ENCODE measurements around the gene PEX14. TPM values are rescaled to one million over a fixed set of nuclear protein-coding genes. Genes with fewer than 3 reads are reported as not detected.

PEX14 gene
- total RNA-seq, 4 donors from 2014 or later = 10.0 to 20.2 (median 12.6) TPM

GRCh38 chr1:10669570-10669969 lies 194.8 kb downstream of the PEX14 start:
- TF ChIP-seq, protein P1, sequence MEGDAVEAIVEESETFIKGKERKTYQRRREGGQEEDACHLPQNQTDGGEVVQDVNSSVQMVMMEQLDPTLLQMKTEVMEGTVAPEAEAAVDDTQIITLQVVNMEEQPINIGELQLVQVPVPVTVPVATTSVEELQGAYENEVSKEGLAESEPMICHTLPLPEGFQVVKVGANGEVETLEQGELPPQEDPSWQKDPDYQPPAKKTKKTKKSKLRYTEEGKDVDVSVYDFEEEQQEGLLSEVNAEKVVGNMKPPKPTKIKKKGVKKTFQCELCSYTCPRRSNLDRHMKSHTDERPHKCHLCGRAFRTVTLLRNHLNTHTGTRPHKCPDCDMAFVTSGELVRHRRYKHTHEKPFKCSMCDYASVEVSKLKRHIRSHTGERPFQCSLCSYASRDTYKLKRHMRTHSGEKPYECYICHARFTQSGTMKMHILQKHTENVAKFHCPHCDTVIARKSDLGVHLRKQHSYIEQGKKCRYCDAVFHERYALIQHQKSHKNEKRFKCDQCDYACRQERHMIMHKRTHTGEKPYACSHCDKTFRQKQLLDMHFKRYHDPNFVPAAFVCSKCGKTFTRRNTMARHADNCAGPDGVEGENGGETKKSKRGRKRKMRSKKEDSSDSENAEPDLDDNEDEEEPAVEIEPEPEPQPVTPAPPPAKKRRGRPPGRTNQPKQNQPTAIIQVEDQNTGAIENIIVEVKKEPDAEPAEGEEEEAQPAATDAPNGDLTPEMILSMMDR (IDR thresholded peaks at IDR 0.05; ENCODE audit: low read depth) = no peak

- TF ChIP-seq, protein P1 (IDR thresholded peaks at IDR 0.05; ENCODE audit: low read depth) = no peak
These were observed 195.4 kb downstream of the PEX14 start for GRCh38 chr1:10670190-10670589.

- TF ChIP-seq, protein P1 (IDR thresholded peaks at IDR 0.05; ENCODE audit: low read depth) = no peak
These were observed 196.3 kb downstream of the PEX14 start for GRCh38 chr1:10671090-10671489.

- TF ChIP-seq, protein P1 (IDR thresholded peaks at IDR 0.05; ENCODE audit: low read depth) = no peak
These were observed 197.0 kb downstream of the PEX14 start for GRCh38 chr1:10671622-10672342.

- TF ChIP-seq, protein P1 (IDR thresholded peaks at IDR 0.05; ENCODE audit: low read depth) = no peak
These were observed 197.7 kb downstream of the PEX14 start for GRCh38 chr1:10672343-10673050.

DNA sequence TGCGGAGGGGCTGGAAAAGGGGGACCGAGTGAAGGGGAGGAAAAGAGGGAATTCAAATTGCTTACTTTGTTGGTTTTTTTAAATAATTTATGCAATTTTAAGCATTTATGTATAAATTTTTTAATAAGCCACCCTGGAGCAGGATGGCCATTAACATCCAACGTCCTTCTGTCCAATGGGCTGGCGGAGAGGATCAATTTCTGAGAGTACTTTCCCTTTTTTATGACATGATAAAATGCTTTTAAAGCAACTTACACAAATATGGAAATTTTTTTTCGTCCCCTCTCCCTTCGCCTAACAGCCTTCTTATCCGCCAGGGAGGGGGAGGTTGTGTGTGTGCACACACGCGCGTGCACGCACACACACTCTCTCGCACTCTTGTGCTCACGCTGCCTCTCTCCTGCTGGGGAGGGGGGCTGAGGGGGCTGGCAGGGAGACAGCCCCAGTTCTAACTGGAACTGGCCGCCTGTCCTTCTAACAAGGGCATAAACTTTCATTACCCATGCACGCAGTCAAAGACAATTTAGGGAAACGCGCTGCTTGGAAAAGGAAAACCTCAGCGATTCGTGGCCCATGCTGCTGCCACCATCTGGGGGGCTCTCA lies 198.5 kb downstream of the PEX14 start:
- TF ChIP-seq, protein P1 (IDR thresholded peaks at IDR 0.05; ENCODE audit: low read depth) = no peak

DNA sequence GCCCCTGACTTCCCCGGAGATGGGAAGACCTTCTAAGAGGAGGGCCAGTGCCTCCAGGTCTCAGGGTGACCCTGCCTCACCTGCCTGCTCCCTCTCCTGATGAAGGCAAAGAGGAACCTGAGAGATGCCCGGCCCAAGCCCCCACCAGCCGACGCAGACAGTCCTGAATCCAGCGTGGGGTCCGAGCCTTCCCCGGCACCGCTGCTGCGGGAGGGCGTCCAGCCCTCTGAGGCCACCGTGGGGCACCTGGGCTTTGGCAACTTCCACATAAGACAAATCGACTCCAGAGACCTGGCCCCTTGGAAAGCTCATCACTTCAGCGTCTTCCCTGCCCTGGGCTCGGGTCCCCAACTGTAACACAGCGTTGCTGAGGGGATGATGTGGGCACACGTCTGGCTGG lies 199.5 kb downstream of the PEX14 start:
- TF ChIP-seq, protein P1 (IDR thresholded peaks at IDR 0.05; ENCODE audit: low read depth) = no peak
